K562 (cell line): ENCODE data around the gene SLC43A2. TPM values are rescaled to one million over a fixed set of nuclear protein-coding genes. Genes with fewer than 3 reads are reported as not detected.

ENCODE experiments used
- CBFA2T3 ChIP-seq: fragments of 450-650 bp; IDR thresholded peaks from 2 replicates; pipeline ENCODE4 v1.6.1; 2017
- CC2D1A ChIP-seq: fragments of 450-650 bp; IDR thresholded peaks from 2 replicates; pipeline ENCODE4 v1.6.1; 2017; ENCODE audit warnings: mild to moderate bottlenecking
- FOXP1 ChIP-seq: sonication (generic); formaldehyde crosslinking; IDR thresholded peaks from 2 replicates; pipeline ENCODE4 v1.8.0; 2022; ENCODE audit warnings: mild to moderate bottlenecking, missing genetic modification reagents
- GMEB1 ChIP-seq: fragments of 250-450 bp; sonication (Bioruptor Pico); IDR thresholded peaks from 2 replicates; pipeline ENCODE4 v1.4.0; 2020; ENCODE audit warnings: mild to moderate bottlenecking
- IRF2 ChIP-seq: sonication (generic); formaldehyde crosslinking; IDR thresholded peaks from 2 replicates; pipeline ENCODE4 v1.8.1; 2022; ENCODE audit warnings: mild to moderate bottlenecking, missing genetic modification reagents
- JUN ChIP-seq, 2 experiments: sonication (generic) in 1 of 2; formaldehyde crosslinking in 1 of 2; IDR thresholded peaks; 2 replicates each; pipeline versions ENCODE4 v1.6.1 to v1.8.0; 2012 to 2022; ENCODE audit warnings: borderline replicate concordance in 2 of 2, mild to moderate bottlenecking in 2 of 2, improper control_type of control experiment in 1 of 2, low read depth in 1 of 2, low read length in 1 of 2, missing genetic modification reagents in 1 of 2
- LEF1 ChIP-seq: fragments of 450-650 bp; IDR thresholded peaks from 2 replicates; pipeline ENCODE4 v1.6.1; 2016; ENCODE audit warnings: mild to moderate bottlenecking
- MAZ ChIP-seq, 2 experiments: fragments of 450-650 bp in 1 of 2; sonication (generic) in 1 of 2; formaldehyde crosslinking; IDR thresholded peaks in 1 of 2; conservative IDR thresholded peaks in 1 of 2; 2 replicates each; pipeline versions ENCODE4 v1.4.0 to v1.5.0; 2020; ENCODE audit warnings: mild to moderate bottlenecking in 1 of 2, missing genetic modification reagents in 1 of 2
- MLLT1 ChIP-seq, 2 experiments: fragments of 450-650 bp; IDR thresholded peaks; 2 replicates each; pipeline ENCODE4 v1.6.1; 2016
- SAP30 ChIP-seq: fragments of 200-600 bp; sonication (generic); IDR thresholded peaks from 2 replicates; pipeline ENCODE4 v1.6.1; 2012; ENCODE audit warnings: borderline replicate concordance, low read depth, mild to moderate bottlenecking, moderate library complexity, low read length, control low read depth, inconsistent platforms; ENCODE audit not compliant: insufficient read depth, poor library complexity, severe bottlenecking
- SMARCA4 ChIP-seq: fragments of 450-650 bp; IDR thresholded peaks from 2 replicates; pipeline ENCODE4 v1.6.1; 2016
- SRSF1 ChIP-seq: fragments of 200-400 bp; formaldehyde crosslinking; IDR thresholded peaks from 2 replicates; pipeline ENCODE4 v1.6.1; 2017; ENCODE audit warnings: mild to moderate bottlenecking, low read depth, low read length, moderate library complexity
- ZFPM2 ChIP-seq: fragments of 250-450 bp; sonication (Bioruptor Pico); IDR thresholded peaks from 2 replicates; pipeline ENCODE4 v1.5.1; 2022; ENCODE audit warnings: mild to moderate bottlenecking
- polyA plus RNA-seq, 8 experiments: library from polyadenylated mRNA; depleted of rRNA in 4 of 8; stranded (reverse) in 5 of 8; unstranded in 3 of 8; fragments of >200 nt; fragmentation: Nextera tagmentation in 2 of 8; fragmentation: Illumina TruSeq in 1 of 8; extraction: Ambion mirVana in 2 of 8; extraction: Trizol in 1 of 8; gene quantifications; 2 replicates each; pipeline versions ENCODE4 v1.2.1 to v1.2.3, GENCODE V29; 2011 to 2014; ENCODE audit warnings: inconsistent platforms in 1 of 8, missing spikeins in 1 of 8
- total RNA-seq, 7 experiments: library from RNA; depleted of rRNA in 6 of 7; stranded (reverse); fragments of >200 nt in 6 of 7; fragmentation: Illumina TruSeq in 2 of 7; extraction: Trizol in 2 of 7; gene quantifications; 2 replicates each; pipeline versions ENCODE4 v1.2.1 to v1.2.3, GENCODE V29; 2011 to 2021; ENCODE audit warnings: low replicate concordance in 1 of 7
- TF ChIP-seq, protein P1 (sequence below): fragments of 450-650 bp; IDR thresholded peaks from 2 replicates; pipeline ENCODE4 v1.7.1; 2018; ENCODE audit warnings: mild to moderate bottlenecking, low read depth; ENCODE audit not compliant: partially characterized antibody
- TF ChIP-seq, protein P2 (sequence below): sonication (generic); formaldehyde crosslinking; IDR thresholded peaks from 2 replicates; pipeline ENCODE4 v1.8.1; 2023; ENCODE audit warnings: mild to moderate bottlenecking, missing genetic modification reagents

Gene SLC43A2
- total and polyA plus RNA-seq, 9 of the 15 experiments (the other 6 are each of a cell fraction or from before 2014, with no cell fraction given) = 0.03 to 10.2 (median 3.6) TPM

DNA sequence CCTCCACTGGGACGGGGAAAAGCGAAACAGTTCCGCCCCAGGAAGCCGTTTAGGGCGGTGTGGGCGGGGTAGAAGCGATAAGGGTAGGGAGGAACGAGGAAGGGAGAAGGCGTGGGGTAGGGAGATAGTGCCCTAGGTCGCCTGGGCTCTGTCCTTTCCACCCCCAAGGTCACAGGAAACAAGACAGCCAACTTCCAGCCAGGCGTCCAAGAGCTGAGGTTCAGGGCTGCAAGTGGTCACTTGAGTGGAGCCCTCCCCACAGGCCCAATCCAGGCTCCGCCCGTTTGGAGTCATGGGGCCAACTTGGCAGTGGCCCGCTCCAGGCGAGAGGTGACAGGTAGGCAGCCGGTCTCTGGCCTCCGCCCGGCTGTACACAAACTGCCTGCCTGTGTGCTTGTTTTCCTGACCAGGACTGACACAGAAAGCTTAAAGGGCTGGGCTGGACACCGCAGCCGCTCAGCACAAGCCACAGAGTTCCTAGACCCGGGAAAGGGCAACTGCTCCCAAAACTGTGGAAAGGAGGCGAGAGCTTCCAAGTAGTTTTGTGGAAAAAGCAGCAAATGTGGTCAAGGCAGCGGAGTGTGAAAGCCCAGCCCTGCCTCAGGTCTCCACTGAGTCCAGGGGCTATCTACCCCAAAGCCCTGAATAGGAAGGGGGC, 21.3 kb upstream of the SLC43A2 start, which contains the start of gene RILP (continued):
- TF ChIP-seq, protein P1, sequence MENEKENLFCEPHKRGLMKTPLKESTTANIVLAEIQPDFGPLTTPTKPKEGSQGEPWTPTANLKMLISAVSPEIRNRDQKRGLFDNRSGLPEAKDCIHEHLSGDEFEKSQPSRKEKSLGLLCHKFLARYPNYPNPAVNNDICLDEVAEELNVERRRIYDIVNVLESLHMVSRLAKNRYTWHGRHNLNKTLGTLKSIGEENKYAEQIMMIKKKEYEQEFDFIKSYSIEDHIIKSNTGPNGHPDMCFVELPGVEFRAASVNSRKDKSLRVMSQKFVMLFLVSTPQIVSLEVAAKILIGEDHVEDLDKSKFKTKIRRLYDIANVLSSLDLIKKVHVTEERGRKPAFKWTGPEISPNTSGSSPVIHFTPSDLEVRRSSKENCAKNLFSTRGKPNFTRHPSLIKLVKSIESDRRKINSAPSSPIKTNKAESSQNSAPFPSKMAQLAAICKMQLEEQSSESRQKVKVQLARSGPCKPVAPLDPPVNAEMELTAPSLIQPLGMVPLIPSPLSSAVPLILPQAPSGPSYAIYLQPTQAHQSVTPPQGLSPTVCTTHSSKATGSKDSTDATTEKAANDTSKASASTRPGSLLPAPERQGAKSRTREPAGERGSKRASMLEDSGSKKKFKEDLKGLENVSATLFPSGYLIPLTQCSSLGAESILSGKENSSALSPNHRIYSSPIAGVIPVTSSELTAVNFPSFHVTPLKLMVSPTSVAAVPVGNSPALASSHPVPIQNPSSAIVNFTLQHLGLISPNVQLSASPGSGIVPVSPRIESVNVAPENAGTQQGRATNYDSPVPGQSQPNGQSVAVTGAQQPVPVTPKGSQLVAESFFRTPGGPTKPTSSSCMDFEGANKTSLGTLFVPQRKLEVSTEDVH = no peak
- TF ChIP-seq, protein P2, sequence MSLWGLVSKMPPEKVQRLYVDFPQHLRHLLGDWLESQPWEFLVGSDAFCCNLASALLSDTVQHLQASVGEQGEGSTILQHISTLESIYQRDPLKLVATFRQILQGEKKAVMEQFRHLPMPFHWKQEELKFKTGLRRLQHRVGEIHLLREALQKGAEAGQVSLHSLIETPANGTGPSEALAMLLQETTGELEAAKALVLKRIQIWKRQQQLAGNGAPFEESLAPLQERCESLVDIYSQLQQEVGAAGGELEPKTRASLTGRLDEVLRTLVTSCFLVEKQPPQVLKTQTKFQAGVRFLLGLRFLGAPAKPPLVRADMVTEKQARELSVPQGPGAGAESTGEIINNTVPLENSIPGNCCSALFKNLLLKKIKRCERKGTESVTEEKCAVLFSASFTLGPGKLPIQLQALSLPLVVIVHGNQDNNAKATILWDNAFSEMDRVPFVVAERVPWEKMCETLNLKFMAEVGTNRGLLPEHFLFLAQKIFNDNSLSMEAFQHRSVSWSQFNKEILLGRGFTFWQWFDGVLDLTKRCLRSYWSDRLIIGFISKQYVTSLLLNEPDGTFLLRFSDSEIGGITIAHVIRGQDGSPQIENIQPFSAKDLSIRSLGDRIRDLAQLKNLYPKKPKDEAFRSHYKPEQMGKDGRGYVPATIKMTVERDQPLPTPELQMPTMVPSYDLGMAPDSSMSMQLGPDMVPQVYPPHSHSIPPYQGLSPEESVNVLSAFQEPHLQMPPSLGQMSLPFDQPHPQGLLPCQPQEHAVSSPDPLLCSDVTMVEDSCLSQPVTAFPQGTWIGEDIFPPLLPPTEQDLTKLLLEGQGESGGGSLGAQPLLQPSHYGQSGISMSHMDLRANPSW = no peak
- no peak; a peak in 1 of 4 replicates for TF ChIP-seq MLLT1 (IDR thresholded peaks at IDR 0.05)
- TF ChIP-seq SMARCA4 = peak; percentile 81
- TF ChIP-seq LEF1 = peak; percentile 70; the same call in 1 of the 2 replicates
- no peak for TF ChIP-seq CC2D1A
- peak; percentile 53 to 90 for TF ChIP-seq MAZ (CRISPR knock-in tag; conservative IDR thresholded peaks at IDR 0.05 in 1 of 2, IDR thresholded peaks at IDR 0.05 in 1 of 2)
- no peak; the same call in 1 of the 2 replicates for TF ChIP-seq JUN (IDR thresholded peaks at IDR 0.05; ENCODE audit: borderline replicate concordance, low read depth, low read length)
- no peak for TF ChIP-seq JUN (CRISPR knock-in tag; IDR thresholded peaks at IDR 0.05; ENCODE audit: borderline replicate concordance)
- TF ChIP-seq SRSF1 = no peak
- 0 out of 2 replicates have a peak, but pooled peaks have one; percentile 19 for TF ChIP-seq FOXP1 (CRISPR knock-in tag)
- peak; percentile 8 for TF ChIP-seq SAP30
- no peak for TF ChIP-seq IRF2 (CRISPR knock-in tag)
- peak; percentile 92 for TF ChIP-seq CBFA2T3
- TF ChIP-seq ZFPM2 (CRISPR knock-in tag) = no peak
- no peak for TF ChIP-seq GMEB1 (CRISPR knock-in tag)
